GM19395 (cell line): ENCODE data around the gene GALNT14.

Source experiments
- ATAC-seq: cut with Tn5 transposase; IDR thresholded peaks from one replicate; pipeline ENCODE4 v1.9.1; 2021; ENCODE audit warnings: mild to moderate bottlenecking, moderate library complexity; ENCODE audit not compliant: unreplicated experiment

The GALNT14 gene

DNA sequence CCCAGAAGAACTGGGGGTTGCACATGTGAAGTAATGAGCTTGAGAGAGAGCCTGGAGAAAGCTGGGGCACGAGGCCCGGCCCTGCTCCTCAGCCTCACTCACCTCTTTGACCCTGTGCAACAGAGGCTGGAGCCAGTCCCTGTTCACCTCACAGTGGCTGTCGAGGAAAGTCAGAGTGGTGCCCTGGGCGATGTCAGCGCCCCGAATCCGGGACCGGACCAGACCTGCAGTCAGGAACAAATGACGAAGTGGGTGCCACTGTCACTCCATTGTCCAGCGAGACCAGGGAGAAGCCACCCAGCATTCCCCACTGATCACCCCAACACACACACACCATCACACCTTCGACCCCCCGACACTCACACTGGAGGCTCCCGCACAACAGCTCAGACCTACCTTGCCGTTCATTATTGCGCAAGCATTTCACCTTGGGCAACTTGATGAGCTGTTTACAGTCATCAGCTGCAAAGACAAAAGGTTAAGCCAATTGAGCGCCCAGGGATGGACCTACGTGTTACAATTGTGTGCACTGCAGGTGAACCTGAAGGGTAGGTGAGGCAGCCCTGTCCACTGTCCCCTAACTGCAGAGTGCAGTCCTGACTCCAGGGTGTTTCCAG is 182.6 kb downstream of the GALNT14 start:
- ATAC-seq = no peak

DNA sequence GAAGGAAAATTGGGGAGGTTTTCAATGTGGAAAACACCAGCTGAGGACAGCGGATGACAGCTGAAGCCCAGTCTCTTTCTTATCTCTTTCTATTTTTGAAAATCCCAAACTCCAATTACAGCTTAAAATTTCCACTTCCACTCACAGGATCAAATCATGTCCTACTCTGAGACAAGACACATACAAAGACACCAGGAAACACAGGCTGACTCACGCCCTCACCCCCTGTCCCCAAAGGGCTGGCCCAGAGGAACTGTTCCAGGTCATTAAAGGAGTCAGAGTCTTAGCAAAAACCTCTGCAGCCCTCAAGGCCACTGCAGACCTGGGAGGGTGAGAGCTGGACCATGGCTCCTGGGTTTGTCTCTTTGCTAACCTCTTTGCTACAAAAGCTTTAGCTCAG is 187.9 kb downstream of the GALNT14 start:
- ATAC-seq = no peak

DNA sequence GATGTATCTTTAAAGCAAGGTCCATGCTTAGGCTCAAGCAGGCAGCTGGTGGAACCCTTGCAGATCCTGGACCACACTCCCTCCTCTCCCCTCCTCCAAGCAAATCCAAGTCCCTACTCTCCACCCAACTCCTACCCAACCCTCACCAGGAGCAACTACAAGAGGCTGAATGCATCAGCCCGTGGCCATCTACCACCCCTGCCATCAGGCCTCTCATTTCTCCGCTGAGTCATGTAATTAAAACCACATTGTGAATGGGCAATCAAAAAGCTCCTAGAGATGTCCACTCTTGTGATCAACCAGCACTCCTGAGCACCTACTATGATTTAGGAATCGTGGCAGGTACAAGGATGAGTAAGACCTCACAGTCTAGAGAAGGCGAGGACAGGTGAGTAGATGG is 188.8 kb downstream of the GALNT14 start:
- no peak for ATAC-seq

- ATAC-seq = no peak
These were observed 189.4 kb downstream of the GALNT14 start for GRCh38 chr2:30948857-30949256.

GRCh38 chr2:30948130-30948529 is 190.1 kb downstream of the GALNT14 start:
- no peak for ATAC-seq

GRCh38 chr2:30947686-30948085 is 190.6 kb downstream of the GALNT14 start:
- ATAC-seq = no peak

GRCh38 chr2:30942419-30942818 is 195.8 kb downstream of the GALNT14 start:
- no peak for ATAC-seq

DNA sequence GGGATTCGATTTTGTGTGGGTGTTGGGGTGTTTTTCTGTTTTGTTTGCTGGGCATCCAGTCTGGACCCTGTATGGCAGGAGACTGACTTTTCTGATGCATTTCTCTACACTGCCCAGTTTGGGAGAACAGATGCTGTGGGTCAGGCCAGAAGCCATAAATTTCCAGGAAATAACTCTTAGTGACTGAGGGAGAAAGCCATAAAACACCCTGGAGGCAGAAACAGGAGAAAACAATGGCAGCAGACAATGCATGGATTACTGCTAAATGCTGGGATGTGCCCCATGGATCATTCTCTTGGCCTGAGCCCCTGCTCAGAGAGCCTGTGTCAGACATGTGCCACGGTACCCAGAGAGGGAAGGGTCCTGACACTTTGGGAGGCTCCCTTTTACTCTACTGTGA is 197.4 kb downstream of the GALNT14 start:
- no peak for ATAC-seq

DNA sequence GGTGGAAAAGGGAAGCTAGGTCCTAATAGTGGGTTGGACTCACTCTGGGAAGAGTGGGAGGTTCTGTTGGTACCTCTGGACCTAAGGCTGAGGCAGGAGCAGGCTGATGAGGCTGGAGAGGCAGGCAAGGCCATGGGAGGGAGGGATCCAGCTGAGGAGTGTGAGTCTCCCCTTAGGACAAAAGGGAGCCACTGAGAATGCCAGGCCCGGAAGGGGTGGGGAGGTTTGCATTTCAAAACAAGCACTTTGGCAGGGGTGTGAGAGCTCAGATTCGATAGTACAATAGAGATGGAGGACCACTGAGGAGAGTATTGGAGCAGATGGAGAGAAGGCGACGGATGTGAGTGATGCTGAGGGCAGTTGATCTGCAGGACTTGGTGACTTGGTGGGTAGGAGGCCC is 198.9 kb downstream of the GALNT14 start:
- ATAC-seq = no peak

GRCh38 chr2:30938196-30938595 is 200.0 kb downstream of the GALNT14 start:
- ATAC-seq = no peak

- no peak for ATAC-seq
These were observed 201.3 kb downstream of the GALNT14 start for GRCh38 chr2:30936977-30937376.

GRCh38 chr2:30935795-30936194 is 202.4 kb downstream of the GALNT14 start:
- ATAC-seq = no peak

- no peak for ATAC-seq
These were observed 204.2 kb downstream of the GALNT14 start for GRCh38 chr2:30934066-30934465.

GRCh38 chr2:30933496-30933895 is 204.7 kb downstream of the GALNT14 start:
- no peak for ATAC-seq

GRCh38 chr2:30932870-30933269 is 205.4 kb downstream of the GALNT14 start:
- ATAC-seq = no peak

DNA sequence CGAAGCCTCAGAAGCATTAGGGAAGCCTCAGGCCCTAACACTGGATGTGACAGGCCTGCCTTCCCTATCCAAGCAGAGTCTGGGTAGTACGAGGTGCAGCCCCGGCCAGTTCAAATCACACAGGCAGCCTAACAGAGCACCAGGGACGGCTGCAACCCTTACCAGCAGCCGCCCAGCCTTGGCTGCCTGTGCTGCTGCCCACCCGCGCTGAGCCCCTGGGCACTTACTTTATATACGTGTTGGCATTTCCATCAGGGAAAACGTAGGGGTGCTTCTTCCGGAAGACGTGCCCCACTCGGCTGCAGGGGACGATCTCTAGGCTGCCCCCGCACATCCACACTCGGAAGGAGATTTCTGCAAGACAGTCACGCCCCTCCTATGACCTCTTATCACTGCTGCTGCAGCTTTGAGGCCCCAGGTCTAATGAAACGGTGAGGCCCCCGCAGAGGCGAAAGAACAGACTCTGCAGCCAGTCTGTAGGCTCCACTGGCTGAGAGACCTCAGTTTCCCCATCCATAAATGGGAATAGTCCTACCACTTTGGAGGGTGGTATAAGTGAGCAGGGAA is 206.3 kb downstream of the GALNT14 start:
- ATAC-seq = no peak

DNA sequence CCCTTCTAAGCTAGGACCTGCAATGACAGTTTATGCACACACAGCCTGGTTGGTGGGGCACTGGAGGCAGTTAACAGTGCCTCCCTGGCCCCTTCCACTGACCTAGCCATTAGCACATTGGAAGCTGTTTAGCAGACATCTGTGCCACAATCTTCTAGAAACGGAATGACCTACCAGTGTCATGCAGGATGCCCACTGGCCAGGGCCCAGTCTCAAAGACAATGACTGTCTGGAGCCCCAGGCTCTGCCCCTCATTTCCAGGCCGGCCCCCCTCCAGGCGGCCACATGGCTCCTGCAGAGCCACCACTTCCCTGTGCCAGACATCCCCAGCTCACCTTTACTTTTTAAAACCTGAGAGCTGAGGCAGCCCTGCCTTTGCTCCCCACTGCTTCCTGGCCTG is 207.5 kb downstream of the GALNT14 start:
- no peak for ATAC-seq

- no peak for ATAC-seq
These were observed 210.7 kb downstream of the GALNT14 start for GRCh38 chr2:30927465-30928075.

DNA sequence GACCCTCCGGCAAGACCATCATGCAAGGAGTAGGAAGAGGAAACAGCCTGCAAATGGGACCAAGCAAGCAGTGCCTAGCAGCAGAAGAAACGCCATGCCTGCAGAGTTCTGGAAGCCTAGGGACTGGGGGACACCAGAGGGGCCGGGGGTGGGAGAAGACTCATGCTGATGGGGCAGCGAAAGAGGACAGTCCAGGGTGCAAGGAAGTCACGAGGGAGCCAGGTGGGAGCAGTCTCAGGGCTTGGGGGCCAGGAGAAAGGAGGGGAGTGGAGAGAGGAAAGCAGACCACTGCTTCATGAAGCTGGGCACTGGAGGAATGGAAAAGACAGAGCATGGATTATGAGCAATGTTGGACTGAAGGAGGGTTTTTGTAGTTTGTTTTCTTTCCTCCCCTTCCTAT is 211.6 kb downstream of the GALNT14 start:
- no peak for ATAC-seq

GRCh38 chr2:30923623-30924022 is 214.6 kb downstream of the GALNT14 start:
- ATAC-seq = no peak

DNA sequence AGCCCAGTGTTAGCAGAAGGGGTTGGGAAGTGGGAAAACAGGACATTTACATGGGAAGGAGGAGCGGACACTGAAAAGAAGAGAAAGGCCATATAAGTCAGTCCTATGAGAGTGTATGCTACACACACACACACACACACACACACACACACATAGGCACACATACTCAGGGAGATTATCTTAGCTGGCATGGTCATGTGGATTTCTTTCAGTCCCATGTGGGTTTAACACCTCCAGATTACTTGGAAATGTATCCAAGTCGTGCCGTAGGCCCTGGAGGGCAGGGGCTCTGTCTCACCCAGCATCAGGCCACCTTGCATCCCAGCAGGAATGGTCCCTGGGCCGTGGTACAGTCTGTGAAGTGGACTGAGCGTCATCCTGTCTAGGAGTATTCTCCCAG is 217.7 kb downstream of the GALNT14 start:
- no peak for ATAC-seq

DNA sequence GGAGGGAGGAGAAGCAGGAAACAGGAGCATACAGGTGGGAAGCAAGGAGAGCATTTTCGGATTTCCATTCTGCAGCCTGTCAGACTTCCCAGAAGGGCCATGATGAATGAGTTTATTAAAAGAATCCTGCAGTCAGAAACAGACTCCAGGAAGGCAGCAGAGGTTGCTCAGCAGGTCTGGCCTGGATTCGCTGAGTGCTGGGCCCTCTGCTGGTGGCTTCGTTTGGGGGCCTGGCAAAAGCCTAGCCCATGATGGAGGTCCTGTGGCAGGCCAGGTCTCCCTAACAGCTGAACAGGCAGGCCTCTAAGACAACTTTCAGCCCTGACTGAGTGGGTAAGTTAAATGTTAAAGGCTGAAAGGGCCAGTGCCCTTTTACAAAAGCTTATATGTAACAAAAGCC is 222.8 kb downstream of the GALNT14 start:
- ATAC-seq = no peak

GRCh38 chr2:30914456-30914855 is 223.8 kb downstream of the GALNT14 start:
- ATAC-seq = no peak
